GM23338 (cell line): ENCODE measurements around the gene LRCH2. TPM values are rescaled to one million over a fixed set of nuclear protein-coding genes. Genes with fewer than 3 reads are reported as not detected.

Experiments
- ATAC-seq: fragments of 200-7000 bp; cut with Tn5 transposase; 3 replicates; pipeline ENCODE4 v1.9.1; 2020
- DNase-seq: peaks from one replicate; pipeline ENCODE4 v3.0.0-alpha.2; 2015; ENCODE audit warnings: low spot score
- H2AFZ ChIP-seq: fragments of 200-600 bp; sonication (generic); 2 replicates; pipeline ENCODE4 v1.8.0; 2016; ENCODE audit warnings: antibody characterized with exemption, mild to moderate bottlenecking, moderate library complexity
- H3F3A ChIP-seq: fragments of 200-600 bp; sonication (generic); replicated peaks from 2 replicates; pipeline ENCODE4 v1.8.0; 2017; ENCODE audit warnings: antibody characterized with exemption, mixed run types, low read depth
- H3K27ac ChIP-seq: fragments of 200-600 bp; sonication (generic); 2 replicates; pipeline ENCODE4 v1.6.1; 2016; ENCODE audit warnings: low read depth
- H3K27me3 ChIP-seq: fragments of 200-600 bp; sonication (generic); 2 replicates; pipeline ENCODE4 v1.8.0; 2016; ENCODE audit warnings: mild to moderate bottlenecking, mixed run types, moderate library complexity; ENCODE audit not compliant: insufficient read depth
- H3K36me3 ChIP-seq: fragments of 200-600 bp; sonication (generic); 2 replicates; pipeline ENCODE4 v1.8.0; 2016; ENCODE audit warnings: mild to moderate bottlenecking; ENCODE audit not compliant: insufficient read depth
- H3K4me1 ChIP-seq: fragments of 200-600 bp; sonication (generic); 2 replicates; pipeline ENCODE4 v1.8.0; 2016; ENCODE audit warnings: mild to moderate bottlenecking, moderate library complexity; ENCODE audit not compliant: insufficient read depth
- H3K4me2 ChIP-seq: fragments of 200-600 bp; sonication (generic); 2 replicates; pipeline ENCODE4 v1.7.1; 2017; ENCODE audit warnings: mixed run types
- H3K4me3 ChIP-seq: fragments of 200-600 bp; sonication (generic); 2 replicates; pipeline ENCODE4 v1.6.1; 2016; ENCODE audit warnings: mixed run types
- H3K79me2 ChIP-seq: fragments of 200-600 bp; sonication (generic); replicated peaks from 2 replicates; pipeline ENCODE4 v1.8.0; 2017; ENCODE audit warnings: mild to moderate bottlenecking; ENCODE audit not compliant: insufficient read depth
- H3K9me2 ChIP-seq: fragments of 200-600 bp; sonication (generic); 2 replicates; pipeline ENCODE4 v1.8.0; 2017; ENCODE audit not compliant: insufficient read depth
- H4K20me1 ChIP-seq: fragments of 200-600 bp; sonication (generic); replicated peaks from 2 replicates; pipeline ENCODE4 v1.8.0; 2017; ENCODE audit warnings: mild to moderate bottlenecking; ENCODE audit not compliant: insufficient read depth
- H3K27ac Mint-ChIP-seq: 2 replicates; pipeline ENCODE4 v1.8.0; 2020; ENCODE audit warnings: inconsistent platforms, mild to moderate bottlenecking, moderate library complexity, mixed read lengths
- H3K27me3 Mint-ChIP-seq: 3 replicates; pipeline ENCODE4 v1.8.0; 2022; ENCODE audit warnings: low read depth, mild to moderate bottlenecking, moderate library complexity, mixed read lengths, inconsistent platforms; ENCODE audit not compliant: insufficient read depth, poor library complexity
- H3K36me3 Mint-ChIP-seq: 3 replicates; pipeline ENCODE4 v1.8.0; 2021; ENCODE audit warnings: low read depth, mild to moderate bottlenecking, inconsistent platforms, moderate library complexity, mixed read lengths
- H3K4me1 Mint-ChIP-seq: 3 replicates; pipeline ENCODE4 v1.8.0; 2020; ENCODE audit warnings: mild to moderate bottlenecking, inconsistent platforms, mixed read lengths
- H3K4me3 Mint-ChIP-seq: 3 replicates; pipeline ENCODE4 v1.8.0; 2021; ENCODE audit warnings: moderate library complexity, mild to moderate bottlenecking, inconsistent platforms, mixed read lengths
- H3K9me3 Mint-ChIP-seq: 3 replicates; pipeline ENCODE4 v1.8.0; 2020; ENCODE audit warnings: moderate library complexity, mild to moderate bottlenecking, inconsistent platforms, mixed read lengths
- STAT1 ChIP-seq: IDR thresholded peaks from one replicate; pipeline ENCODE4 v1.6.1; 2016; ENCODE audit warnings: antibody characterized with exemption; ENCODE audit not compliant: unreplicated experiment
- ZNF462 ChIP-seq: fragments of 250-450 bp; sonication (Bioruptor Pico); IDR thresholded peaks from 2 replicates; pipeline ENCODE4 v1.5.0; 2020; ENCODE audit warnings: mild to moderate bottlenecking, moderate library complexity
- polyA plus RNA-seq: library from polyadenylated mRNA; unstranded; fragments of >200 nt; fragmentation: Nextera tagmentation; extraction: Ambion mirVana; gene quantifications from 2 replicates; pipeline ENCODE4 v1.2.1, GENCODE V29; 2016
- total RNA-seq: library from RNA; depleted of rRNA; stranded (reverse); fragments of >200 nt; shearing (Covaris generic); gene quantifications from 2 replicates; pipeline ENCODE4 v1.2.3, GENCODE V29; 2014

LRCH2 gene
- total and polyA plus RNA-seq, 2 experiments from 2014 or later = 2.5 to 8.6 TPM

DNA sequence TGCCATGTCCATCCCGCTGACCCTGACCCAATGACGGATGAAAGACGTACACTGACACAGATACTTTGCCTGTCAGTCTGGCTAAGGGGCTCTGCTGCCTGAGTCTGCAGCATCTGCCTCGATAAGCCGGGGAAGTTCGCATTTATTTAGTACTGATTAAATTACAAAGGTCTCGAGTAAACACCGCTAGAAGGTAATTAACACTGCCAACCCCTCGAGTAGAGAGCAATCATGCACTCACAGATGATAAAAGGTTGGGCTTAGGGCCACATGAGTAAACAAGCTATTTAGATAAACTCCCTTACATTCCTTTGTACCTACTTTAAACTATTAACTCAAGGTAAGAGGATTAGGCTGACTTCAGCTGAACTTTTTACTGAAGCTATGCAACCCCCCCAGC is 60.7 kb downstream of the LRCH2 start:
- H3K4me1 ChIP-seq = no peaks in the 10 kb centered on the region
- DNase-seq = peak; percentile 14
- H3K9me3 Mint-ChIP-seq = no peaks in the 10 kb centered on the region; the same call in 2 of the 3 replicates

More for the DNA sequence above, 60.7 kb downstream of the LRCH2 start:
- H3K4me1 Mint-ChIP-seq = peaks cover 5% of the 10 kb centered on the region; the same call in 2 of the 3 replicates
- Histone ChIP-seq H3K4me2 (no peak overlapping the region), H4K20me1 (no peaks in the 10 kb centered on the region), H3K27me3 (no peaks in the 10 kb centered on the region), H2AFZ (no peak overlapping the region), H3K4me3 (no peak overlapping the region), H3K79me2 (no peaks in the 10 kb centered on the region), H3K27ac (no peak overlapping the region), H3K9me2 (no peaks in the 10 kb centered on the region), H3F3A (no peaks in the 10 kb centered on the region), H3K36me3 (no peaks in the 10 kb centered on the region)
- H3K27ac Mint-ChIP-seq = no peak overlapping the region
- H3K27me3 Mint-ChIP-seq = no peaks in the 10 kb centered on the region
- H3K4me3 Mint-ChIP-seq = no peak overlapping the region
- TF ChIP-seq STAT1 (no peak), ZNF462 (CRISPR knock-in tag) (no peak)
- ATAC-seq = no peak; the same call in 2 of the 3 replicates
- no peaks in the 10 kb centered on the region for H3K36me3 Mint-ChIP-seq
